HepG2 (cell line): ENCODE data around the gene ADAR. TPM values are rescaled to one million over a fixed set of nuclear protein-coding genes. Genes with fewer than 3 reads are reported as not detected.

Experiments used
- ATAC-seq: fragments of 200-7000 bp; cut with Tn5 transposase; 3 replicates; pipeline ENCODE4 v1.9.1; 2020; ENCODE audit warnings: mild to moderate bottlenecking, moderate library complexity
- BruUV-seq: library from RNA; stranded (reverse); fragments of 400-500 nt; replicated peaks from 2 replicates; lab custom pipeline; 2021; lab: Mats Ljungman, UMichigan
- CTCF ChIA-PET: fragments of 300-600 bp; formaldehyde crosslinking; extraction: SDS; loops from one replicate; lab custom pipeline; 2021; ENCODE audit warnings: low total read pairs, inconsistent platforms, low intra/inter-chr PET ratio; lab: Yijun Ruan, JAX
- POLR2A ChIA-PET: fragments of 350-600 bp; sonication (Branson Sonifier 250); formaldehyde crosslinking; loops from one replicate; lab custom pipeline; 2020; ENCODE audit warnings: antibody characterized with exemption, inconsistent platforms; lab: Yijun Ruan, JAX
- DNase-seq: peaks from one replicate; pipeline ENCODE4 v3.0.0-alpha.2; 2015; ENCODE audit warnings: low spot score
- FAIRE-seq: peaks from 3 replicates; lab custom pipeline; 2011; peaks lifted over from hg19 to GRCh38; lab: Jason Lieb, UNC
- H2AFZ ChIP-seq: one replicate; pipeline ENCODE4 v1.6.1; 2011; ENCODE audit warnings: low read length, inconsistent platforms
- H3K27ac ChIP-seq: fragments of 300-600 bp; 3 replicates; pipeline ENCODE4 v1.8.0; 2011; ENCODE audit warnings: mixed run types, mild to moderate bottlenecking, mixed read lengths, low read length, inconsistent platforms; ENCODE audit not compliant: insufficient read depth; ENCODE audit errors: extremely low read length
- H3K27me3 ChIP-seq, 2 experiments: fragments of 200-600 bp in 1 of 2; 2 replicates in 1 of 2; 3 replicates in 1 of 2; pipeline versions ENCODE4 v1.6.0 to v1.8.0; 2011; ENCODE audit warnings: low read length in 2 of 2, mild to moderate bottlenecking in 2 of 2, moderate library complexity in 2 of 2, inconsistent platforms in 1 of 2; ENCODE audit not compliant: insufficient read depth in 2 of 2, control insufficient read depth in 1 of 2
- H3K36me3 ChIP-seq, 2 experiments: fragments of 200-600 bp in 1 of 2; replicated peaks in 1 of 2; 2 replicates in 1 of 2; 3 replicates in 1 of 2; pipeline versions ENCODE4 v1.5.1 to v1.8.0; 2011; ENCODE audit warnings: low read length in 2 of 2, inconsistent platforms in 1 of 2; ENCODE audit not compliant: insufficient read depth in 2 of 2, control insufficient read depth in 1 of 2
- H3K4me1 ChIP-seq: 2 replicates; pipeline ENCODE4 v1.5.1; 2012; ENCODE audit warnings: low read length, inconsistent platforms; ENCODE audit not compliant: insufficient read depth
- H3K4me2 ChIP-seq: 2 replicates; pipeline ENCODE4 v1.6.0; 2011; ENCODE audit warnings: low read depth, low read length, inconsistent platforms
- H3K4me3 ChIP-seq, 3 experiments: fragments of 200-600 bp in 1 of 3; sonication (generic), shearing (Covaris generic) in 1 of 3; replicated peaks in 1 of 3; 2 replicates each; pipeline ENCODE4 v1.5.1; 2011 to 2016; ENCODE audit warnings: low read length in 3 of 3, inconsistent platforms in 2 of 3, low read depth in 2 of 3, mild to moderate bottlenecking in 2 of 3, control low read depth in 1 of 3, mixed read lengths in 1 of 3; ENCODE audit not compliant: insufficient read depth in 1 of 3
- H3K79me2 ChIP-seq: one replicate; pipeline ENCODE4 v1.6.1; 2011; ENCODE audit warnings: low read length, inconsistent platforms; ENCODE audit not compliant: insufficient read depth
- H3K9ac ChIP-seq: 2 replicates; pipeline ENCODE4 v1.6.0; 2011; ENCODE audit warnings: mild to moderate bottlenecking, low read depth, low read length, inconsistent platforms; ENCODE audit not compliant: insufficient read depth
- H3K9me3 ChIP-seq: 2 replicates; pipeline ENCODE4 v1.5.1; 2012; ENCODE audit warnings: mild to moderate bottlenecking, low read length
- H4K20me1 ChIP-seq: 2 replicates; pipeline ENCODE4 v1.6.0; 2011; ENCODE audit warnings: inconsistent platforms, mild to moderate bottlenecking, low read length, moderate library complexity; ENCODE audit not compliant: insufficient read depth
- BCLAF1 ChIP-seq: fragments of 450-650 bp; IDR thresholded peaks from 2 replicates; pipeline ENCODE4 v1.6.1; 2017; ENCODE audit warnings: mild to moderate bottlenecking
- CBX2 ChIP-seq, 2 experiments: fragments of 200-600 bp in 1 of 2; sonication (generic); formaldehyde crosslinking in 1 of 2; IDR thresholded peaks; 2 replicates each; pipeline versions ENCODE4 v1.7.0 to v1.8.1; 2018 to 2022; ENCODE audit warnings: low read depth in 2 of 2, low read length in 1 of 2, mild to moderate bottlenecking in 1 of 2, missing genetic modification reagents in 1 of 2
- DMTF1 ChIP-seq: sonication (generic); formaldehyde crosslinking; IDR thresholded peaks from 2 replicates; pipeline ENCODE4 v1.4.0; 2020; ENCODE audit warnings: mild to moderate bottlenecking, missing genetic modification reagents
- LBX2 ChIP-seq: sonication (generic); formaldehyde crosslinking; IDR thresholded peaks from 2 replicates; pipeline ENCODE4 v1.5.0; 2020; ENCODE audit warnings: missing genetic modification reagents, mild to moderate bottlenecking, borderline replicate concordance
- MAF1 ChIP-seq: sonication (generic); formaldehyde crosslinking; IDR thresholded peaks from 2 replicates; pipeline ENCODE4 v1.5.0; 2020; ENCODE audit warnings: missing genetic modification reagents, borderline replicate concordance
- PRDM4 ChIP-seq: sonication (generic); formaldehyde crosslinking; IDR thresholded peaks from 2 replicates; pipeline ENCODE4 v1.9.0; 2021; ENCODE audit warnings: missing genetic modification reagents, borderline replicate concordance
- SNRNP70 ChIP-seq: fragments of 200-400 bp; formaldehyde crosslinking; IDR thresholded peaks from 2 replicates; pipeline ENCODE4 v1.6.1; 2017; ENCODE audit warnings: mild to moderate bottlenecking, low read depth, low read length, moderate library complexity
- SUZ12 ChIP-seq: fragments of 150-350 bp; IDR thresholded peaks from 2 replicates; pipeline ENCODE4 v1.6.1; 2014; ENCODE audit warnings: low read depth, low read length
- ZNF281 ChIP-seq: sonication (generic); formaldehyde crosslinking; IDR thresholded peaks from 2 replicates; pipeline ENCODE4 v1.4.0; 2020; ENCODE audit warnings: missing genetic modification reagents, borderline replicate concordance
- ZNF556 ChIP-seq: sonication (generic); formaldehyde crosslinking; IDR thresholded peaks from 2 replicates; pipeline ENCODE4 v1.4.0; 2020; ENCODE audit warnings: mild to moderate bottlenecking, missing genetic modification reagents, borderline replicate concordance
- WGBS: methylation state at CpG from one replicate; pipeline ENCODE4 v1.1.6; 2017; ENCODE audit warnings: low lambda C conversion rate; 5-methylcytosine and 5-hydroxymethylcytosine counted together
- in situ Hi-C: cut with HindIII; loops from 2 replicates; pipeline ENCODE4 v1.10.0; 2017; ENCODE audit warnings: low pct_unique_long_range_greater_than_20kb; ENCODE audit not compliant: extremely low pct_ligation_motif_present
- intact Hi-C: fragments of 100-400 bp; cut with micrococcal nuclease; formaldehyde crosslinking; loops from one replicate; pipeline ENCODE4 v1.10.0; 2022; ENCODE audit not compliant: unreplicated experiment
- polyA plus RNA-seq, 8 experiments: library from polyadenylated mRNA; depleted of rRNA in 3 of 8; stranded (reverse) in 7 of 8; unstranded in 1 of 8; fragments of >200 nt; fragmentation: Illumina TruSeq in 4 of 8; extraction: Trizol in 4 of 8; gene quantifications; 2 replicates each; pipeline versions ENCODE4 v1.2.1 to v1.2.3, GENCODE V29; 2011 to 2016; ENCODE audit warnings: low read depth in 4 of 8, missing spikeins in 1 of 8, mixed read lengths in 1 of 8; ENCODE audit not compliant: insufficient read depth in 1 of 8
- total RNA-seq, 5 experiments: library from RNA; depleted of rRNA; stranded (reverse); fragments of >200 nt; fragmentation: Illumina TruSeq; extraction: Trizol; gene quantifications; 2 replicates each; pipeline ENCODE4 v1.2.3, GENCODE V29; 2016; ENCODE audit warnings: low read depth in 1 of 5

Gene ADAR
- total and polyA plus RNA-seq, 2 of the 13 experiments (the other 11 are each of a cell fraction or from before 2014, with no cell fraction given) = 70.8 to 86.2 TPM

GRCh38 chr1:154533952-154534844 is 73.8 kb downstream of the ADAR start:
- Histone ChIP-seq H3K4me1 (no peaks in the 10 kb centered on the region), H3K9me3 (no peaks in the 10 kb centered on the region), H3K9ac (no peak overlapping the region), H2AFZ (no peak overlapping the region), H3K79me2 (no peaks in the 10 kb centered on the region), H3K36me3 (no peaks in the 10 kb centered on the region), H3K4me2 (no peak overlapping the region), H3K27ac (no peak overlapping the region), H4K20me1 (no peaks in the 10 kb centered on the region), H3K27me3 (no peaks in the 10 kb centered on the region), H3K4me3 (no peak overlapping the region)
- intact Hi-C loops (loop anchor here (1.0 kb wide), 2 partner anchors 12 to 344 kb away; no protein-coding TSS in a partner anchor), in situ Hi-C loops (no loop called here)
- ATAC-seq (peak; percentile 82), FAIRE-seq (peak; percentile 89), DNase-seq (peak; percentile 59)
- ChIA-PET POLR2A (no interaction called here), CTCF (interaction anchor here (1.8 kb wide), 1 partner anchor 12 kb away, joined by 22 read pairs; no protein-coding TSS in a partner anchor)
- WGBS = 24% methylated on average over 10 of the region's 11 CpGs
- BruUV-seq = no TSS peak
- TF ChIP-seq PRDM4 (CRISPR knock-in tag) (no peak), DMTF1 (CRISPR knock-in tag) (no peak), SNRNP70 (no peak), ZNF556 (CRISPR knock-in tag) (no peak), CBX2 (IDR thresholded peaks at IDR 0.05; ENCODE audit: low read depth, low read length) (no peak), CBX2 (CRISPR knock-in tag; IDR thresholded peaks at IDR 0.05; ENCODE audit: low read depth) (no peak), BCLAF1 (no peak), LBX2 (CRISPR knock-in tag) (no peak), MAF1 (no peak), SUZ12 (no peak), ZNF281 (CRISPR knock-in tag) (no peak)
